ENCODE measurements around the gene GMPPB. TPM values are rescaled to one million over a fixed set of nuclear protein-coding genes. Genes with fewer than 3 reads are reported as not detected.

GMPPB gene
- total RNA-seq, 1 donor from 2014 or later = 31.2 TPM

GRCh38 chr3:49670940-49671290, 52.8 kb downstream of the GMPPB start:
- Mint-ChIP-seq H3K4me1 (ENCODE audit: low read depth) (peaks cover 25% of the 10 kb centered on the region), H3K27ac (no peak overlapping the region), H3K36me3 (ENCODE audit: insufficient read depth) (peaks cover 1% of the 10 kb centered on the region), H3K27me3 (no peaks in the 10 kb centered on the region), H3K9me3 (ENCODE audit: low read depth) (no peaks in the 10 kb centered on the region), H3K4me3 (ENCODE audit: low read depth) (no peak overlapping the region)
- TF ChIP-seq, protein P1, sequence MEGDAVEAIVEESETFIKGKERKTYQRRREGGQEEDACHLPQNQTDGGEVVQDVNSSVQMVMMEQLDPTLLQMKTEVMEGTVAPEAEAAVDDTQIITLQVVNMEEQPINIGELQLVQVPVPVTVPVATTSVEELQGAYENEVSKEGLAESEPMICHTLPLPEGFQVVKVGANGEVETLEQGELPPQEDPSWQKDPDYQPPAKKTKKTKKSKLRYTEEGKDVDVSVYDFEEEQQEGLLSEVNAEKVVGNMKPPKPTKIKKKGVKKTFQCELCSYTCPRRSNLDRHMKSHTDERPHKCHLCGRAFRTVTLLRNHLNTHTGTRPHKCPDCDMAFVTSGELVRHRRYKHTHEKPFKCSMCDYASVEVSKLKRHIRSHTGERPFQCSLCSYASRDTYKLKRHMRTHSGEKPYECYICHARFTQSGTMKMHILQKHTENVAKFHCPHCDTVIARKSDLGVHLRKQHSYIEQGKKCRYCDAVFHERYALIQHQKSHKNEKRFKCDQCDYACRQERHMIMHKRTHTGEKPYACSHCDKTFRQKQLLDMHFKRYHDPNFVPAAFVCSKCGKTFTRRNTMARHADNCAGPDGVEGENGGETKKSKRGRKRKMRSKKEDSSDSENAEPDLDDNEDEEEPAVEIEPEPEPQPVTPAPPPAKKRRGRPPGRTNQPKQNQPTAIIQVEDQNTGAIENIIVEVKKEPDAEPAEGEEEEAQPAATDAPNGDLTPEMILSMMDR (IDR thresholded peaks at IDR 0.05; ENCODE audit: unreplicated experiment) = no peak
- DNase-seq (ENCODE audit: low spot score, unreplicated experiment) = no peak

Other genes starting within 250 kb of the GMPPB start
- 3.0 and 3.8 TPM in 2 replicates for gene BSN, start 169.5 kb downstream of the GMPPB start, total RNA-seq
- gene APEH, start 49.6 kb downstream of the GMPPB start, total RNA-seq = 160 and 178 TPM in 2 replicates
- 45.2 and 47.5 TPM in 2 replicates for gene MST1, start 34.5 kb downstream of the GMPPB start, total RNA-seq
- 52.2 and 54.4 TPM in 2 replicates for gene RNF123, start 34.4 kb downstream of the GMPPB start, total RNA-seq
- gene AMIGO3, start 4.3 kb downstream of the GMPPB start, total RNA-seq = 0.86 TPM in 1 of 2 replicates, not detected in the other
- 43.4 and 46.3 TPM in 2 replicates for gene IP6K1, start 62.6 kb upstream of the GMPPB start, total RNA-seq
- gene CDHR4, start 75.9 kb upstream of the GMPPB start, total RNA-seq = not detected in 2 replicates
- not detected in 2 replicates for gene INKA1, start 79.3 kb upstream of the GMPPB start, total RNA-seq
- 1.2 and 2.2 TPM in 2 replicates for gene UBA7, start 90.0 kb upstream of the GMPPB start, total RNA-seq
- 16.2 and 20.6 TPM in 2 replicates for gene TRAIP, start 132.6 kb upstream of the GMPPB start, total RNA-seq
- gene CAMKV, start 146.0 kb upstream of the GMPPB start, total RNA-seq = 1.6 and 2.1 TPM in 2 replicates
- 4.4 and 6.5 TPM in 2 replicates for gene MST1R, start 179.9 kb upstream of the GMPPB start, total RNA-seq
- gene MON1A, start 205.9 kb upstream of the GMPPB start, total RNA-seq = 6.4 and 8.8 TPM in 2 replicates
- 144 and 151 TPM in 2 replicates for gene RBM6, start 216.2 kb upstream of the GMPPB start, total RNA-seq